Common myeloid progenitor, CD34-positive (primary cell): ENCODE results near the gene CHM.

Source experiments
- CTCF ChIA-PET: fragments of 350-600 bp; sonication (Branson Sonifier 250); formaldehyde crosslinking; loops from one replicate; lab custom pipeline; 2021; ENCODE audit warnings: antibody characterized with exemption; lab: Charles Lee
- POLR2A ChIA-PET: fragments of 350-600 bp; sonication (Branson Sonifier 250); formaldehyde crosslinking; loops from one replicate; lab custom pipeline; 2021; ENCODE audit warnings: antibody characterized with exemption; lab: Charles Lee
- DNase-seq, 3 donors: peaks; one replicate each; pipeline versions ENCODE4 v3.0.0 to v3.0.0-alpha.2; 2013
- H3K27ac ChIP-seq, 2 experiments: 1 replicate in 1 of 2; 2 replicates in 1 of 2; pipeline ENCODE4 v1.7.0; 2013; ENCODE audit warnings: inconsistent platforms in 2 of 2, low read length in 2 of 2, mild to moderate bottlenecking in 2 of 2, low read depth in 1 of 2, moderate library complexity in 1 of 2; ENCODE audit not compliant: severe bottlenecking in 2 of 2, insufficient read depth in 1 of 2, poor library complexity in 1 of 2
- H3K27me3 ChIP-seq, 5 experiments: replicated peaks in 2 of 5; 1 replicate in 3 of 5; 2 replicates in 2 of 5; pipeline versions ENCODE4 v1.6.1 to v1.7.0; 2013; ENCODE audit warnings: low read length in 4 of 5, mild to moderate bottlenecking in 2 of 5, moderate library complexity in 2 of 5, inconsistent platforms in 1 of 5; ENCODE audit not compliant: insufficient read depth in 5 of 5, control insufficient read depth in 4 of 5
- H3K36me3 ChIP-seq, 4 experiments: 1 replicate in 2 of 4; 2 replicates in 2 of 4; pipeline versions ENCODE4 v1.6.1 to v1.7.0; 2013; ENCODE audit warnings: low read length in 3 of 4, control low read depth in 1 of 4, mild to moderate bottlenecking in 1 of 4; ENCODE audit not compliant: control insufficient read depth in 4 of 4, insufficient read depth in 4 of 4
- H3K4me1 ChIP-seq, 4 experiments: 1 replicate in 3 of 4; 2 replicates in 1 of 4; pipeline versions ENCODE4 v1.6.1 to v1.7.1; 2013; ENCODE audit warnings: low read length in 3 of 4, mild to moderate bottlenecking in 3 of 4, control low read depth in 1 of 4, inconsistent platforms in 1 of 4, moderate library complexity in 1 of 4; ENCODE audit not compliant: control insufficient read depth in 4 of 4, insufficient read depth in 4 of 4; ENCODE audit errors: control extremely low read depth in 1 of 4
- H3K4me3 ChIP-seq, 7 experiments: 1 replicate in 4 of 7; 2 replicates in 3 of 7; pipeline versions ENCODE4 v1.5.1 to v1.7.0; 2013; ENCODE audit warnings: mild to moderate bottlenecking in 7 of 7, low read length in 6 of 7, moderate library complexity in 6 of 7, inconsistent platforms in 2 of 7, low read depth in 2 of 7, control low read depth in 1 of 7; ENCODE audit not compliant: insufficient read depth in 4 of 7, control insufficient read depth in 1 of 7; ENCODE audit errors: extremely low read depth in 1 of 7
- H3K9me3 ChIP-seq, 5 experiments: 1 replicate in 4 of 5; 2 replicates in 1 of 5; pipeline versions ENCODE4 v1.6.1 to v1.7.1; 2013; ENCODE audit warnings: low read length in 4 of 5, mild to moderate bottlenecking in 2 of 5, inconsistent platforms in 1 of 5, low read depth in 1 of 5, moderate library complexity in 1 of 5; ENCODE audit not compliant: control insufficient read depth in 4 of 5, insufficient read depth in 2 of 5; ENCODE audit errors: control extremely low read depth in 1 of 5
- WGBS: methylation state at CpG from one replicate; pipeline ENCODE4 v1.1.5; 2013; ENCODE audit not compliant: insufficient coverage; 5-methylcytosine and 5-hydroxymethylcytosine counted together

The CHM gene

GRCh38 chrX:86044216-86044615 lies 3.1 kb downstream of the CHM start:
- ChIA-PET POLR2A (no interaction called here), CTCF (no interaction called here)
- DNase-seq: no peak
- no peak overlapping the region for H3K4me3 ChIP-seq
- peaks cover 0 to 4% (median 2%) of the 10 kb centered on the region in 4 experiments for H3K36me3 ChIP-seq
- H3K27me3 ChIP-seq: no peaks in the 10 kb centered on the region
- peaks cover 0 to 8% (median 2%) of the 10 kb centered on the region in 4 experiments for H3K4me1 ChIP-seq
- H3K27ac ChIP-seq: no peak overlapping the region
- H3K9me3 ChIP-seq: no peaks in the 10 kb centered on the region

GRCh38 chrX:86039625-86040568 lies 7.5 kb downstream of the CHM start:
- no peaks in the 10 kb centered on the region for H3K4me1 ChIP-seq
- no peak overlapping the region for H3K4me3 ChIP-seq
- peaks cover 0 to 1% (median 0%) of the 10 kb centered on the region in 5 experiments for H3K9me3 ChIP-seq
- no peak overlapping the region for H3K27ac ChIP-seq
- DNase-seq: no peak
- 95% methylated on average over 16 of the region's 21 CpGs for WGBS
- no peaks in the 10 kb centered on the region for H3K27me3 ChIP-seq
- ChIA-PET CTCF (no interaction called here), POLR2A (no interaction called here)
- H3K36me3 ChIP-seq: peaks cover 0 to 6% (median 2%) of the 10 kb centered on the region in 4 experiments

- Histone ChIP-seq H3K4me3 (no peak overlapping the region), H3K27me3 (no peaks in the 10 kb centered on the region), H3K4me1 (no peaks in the 10 kb centered on the region), H3K9me3 (peaks cover 0 to 1% (median 0%) of the 10 kb centered on the region in 5 experiments), H3K27ac (no peak overlapping the region), H3K36me3 (peaks cover 0 to 2% (median 0%) of the 10 kb centered on the region in 4 experiments)
- ChIA-PET CTCF (no interaction called here), POLR2A (no interaction called here)
- DNase-seq: no peak
Measured at GRCh38 chrX:86033385-86033784, 14.0 kb downstream of the CHM start.

GRCh38 chrX:86028681-86029080 lies 18.7 kb downstream of the CHM start:
- peaks cover 0 to 5% (median 3%) of the 10 kb centered on the region in 4 experiments for H3K36me3 ChIP-seq
- DNase-seq: no peak
- POLR2A ChIA-PET: no interaction called here
- H3K4me3 ChIP-seq: no peak overlapping the region
- 100% methylated on average over 1 of the region's 2 CpGs for WGBS
- H3K27me3 ChIP-seq: no peaks in the 10 kb centered on the region
- H3K4me1 ChIP-seq: no peaks in the 10 kb centered on the region
- CTCF ChIA-PET: interaction anchor here (0.6 kb wide), 1 partner anchor 15 kb away, joined by 3 read pairs; no protein-coding TSS in a partner anchor
- H3K9me3 ChIP-seq: no peaks in the 10 kb centered on the region
- H3K27ac ChIP-seq: no peak overlapping the region

GRCh38 chrX:86023811-86024210 lies 23.5 kb downstream of the CHM start:
- H3K27ac ChIP-seq: no peak overlapping the region
- no peaks in the 10 kb centered on the region for H3K9me3 ChIP-seq
- H3K27me3 ChIP-seq: no peaks in the 10 kb centered on the region
- DNase-seq: no peak
- CTCF ChIA-PET: no interaction called here
- no peaks in the 10 kb centered on the region for H3K4me1 ChIP-seq
- POLR2A ChIA-PET: no interaction called here
- H3K4me3 ChIP-seq: no peak overlapping the region
- H3K36me3 ChIP-seq: peaks cover 0 to 5% (median 3%) of the 10 kb centered on the region in 4 experiments

GRCh38 chrX:86021652-86022289 lies 25.6 kb downstream of the CHM start:
- CTCF ChIA-PET: no interaction called here
- POLR2A ChIA-PET: no interaction called here
- H3K9me3 ChIP-seq: no peaks in the 10 kb centered on the region
- H3K36me3 ChIP-seq: peaks cover under 1 to 5% (median 3%) of the 10 kb centered on the region in 4 experiments
- H3K4me3 ChIP-seq: no peak overlapping the region
- H3K4me1 ChIP-seq: no peaks in the 10 kb centered on the region
- H3K27ac ChIP-seq: no peak overlapping the region
- DNase-seq: no peak
- H3K27me3 ChIP-seq: no peaks in the 10 kb centered on the region

GRCh38 chrX:86016139-86016538 lies 31.2 kb downstream of the CHM start:
- Histone ChIP-seq H3K4me1 (no peaks in the 10 kb centered on the region), H3K36me3 (peaks cover 0 to 2% (median 0%) of the 10 kb centered on the region in 4 experiments), H3K27me3 (no peaks in the 10 kb centered on the region), H3K9me3 (no peaks in the 10 kb centered on the region), H3K27ac (no peak overlapping the region), H3K4me3 (no peak overlapping the region)
- WGBS: 91% methylated on average over 4 of the region's 4 CpGs
- ChIA-PET POLR2A (no interaction called here), CTCF (no interaction called here)
- DNase-seq: no peak
